ENCODE data around the gene PLA2G4F.

Gene PLA2G4F

DNA sequence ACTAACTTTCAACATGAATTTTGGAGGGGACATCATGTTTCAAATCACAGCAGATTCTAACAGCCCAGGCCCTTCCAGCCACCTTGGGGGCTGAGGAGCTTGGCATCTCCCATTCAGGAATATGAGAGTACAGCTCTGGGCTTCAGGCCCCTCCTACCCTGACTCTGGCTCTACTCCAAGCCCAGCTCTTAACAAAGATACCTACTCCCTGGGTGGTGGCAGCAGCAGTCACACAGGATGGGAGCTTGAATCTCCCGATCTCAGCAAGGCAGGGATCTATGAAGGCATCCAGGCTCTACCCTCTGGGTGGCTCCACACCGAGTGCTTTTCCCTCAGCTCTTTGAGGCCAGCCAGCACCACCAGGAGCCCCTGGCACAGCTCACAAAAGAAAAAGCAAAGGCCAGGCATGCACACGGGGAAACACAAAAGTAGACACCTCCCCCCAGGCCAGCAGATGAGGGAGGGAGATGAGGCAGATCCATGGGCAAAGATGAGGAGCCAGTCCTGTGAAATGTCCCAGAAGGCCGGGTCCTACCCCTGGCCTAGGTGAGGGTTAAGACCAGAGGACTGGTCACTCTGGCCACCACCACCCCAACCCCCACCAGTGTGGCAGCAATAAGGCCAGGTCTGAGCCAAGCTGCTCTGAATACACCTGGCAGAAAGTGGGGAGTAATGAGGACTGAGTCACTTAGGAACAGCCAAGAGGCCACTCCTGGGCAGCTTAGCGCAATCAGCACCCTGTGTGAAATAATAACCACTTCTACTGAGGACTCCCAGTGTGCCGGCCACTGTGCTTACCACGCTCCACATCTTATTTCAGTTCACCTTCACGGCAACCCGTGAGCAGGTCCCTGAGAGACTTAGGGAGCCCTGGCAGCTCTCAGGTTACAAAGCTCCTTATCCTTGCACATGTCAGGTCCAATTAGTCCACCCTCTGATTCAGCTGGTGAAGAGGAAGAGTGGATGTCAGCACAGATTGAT lies 24.3 kb downstream of the PLA2G4F start:
- H3K4me3 ChIP-seq (ENCODE audit: low read depth, low read length): no peak overlapping the region
- TF ChIP-seq, protein P1, sequence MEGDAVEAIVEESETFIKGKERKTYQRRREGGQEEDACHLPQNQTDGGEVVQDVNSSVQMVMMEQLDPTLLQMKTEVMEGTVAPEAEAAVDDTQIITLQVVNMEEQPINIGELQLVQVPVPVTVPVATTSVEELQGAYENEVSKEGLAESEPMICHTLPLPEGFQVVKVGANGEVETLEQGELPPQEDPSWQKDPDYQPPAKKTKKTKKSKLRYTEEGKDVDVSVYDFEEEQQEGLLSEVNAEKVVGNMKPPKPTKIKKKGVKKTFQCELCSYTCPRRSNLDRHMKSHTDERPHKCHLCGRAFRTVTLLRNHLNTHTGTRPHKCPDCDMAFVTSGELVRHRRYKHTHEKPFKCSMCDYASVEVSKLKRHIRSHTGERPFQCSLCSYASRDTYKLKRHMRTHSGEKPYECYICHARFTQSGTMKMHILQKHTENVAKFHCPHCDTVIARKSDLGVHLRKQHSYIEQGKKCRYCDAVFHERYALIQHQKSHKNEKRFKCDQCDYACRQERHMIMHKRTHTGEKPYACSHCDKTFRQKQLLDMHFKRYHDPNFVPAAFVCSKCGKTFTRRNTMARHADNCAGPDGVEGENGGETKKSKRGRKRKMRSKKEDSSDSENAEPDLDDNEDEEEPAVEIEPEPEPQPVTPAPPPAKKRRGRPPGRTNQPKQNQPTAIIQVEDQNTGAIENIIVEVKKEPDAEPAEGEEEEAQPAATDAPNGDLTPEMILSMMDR (IDR thresholded peaks at IDR 0.05; ENCODE audit: low read depth, low read length): no peak

DNA sequence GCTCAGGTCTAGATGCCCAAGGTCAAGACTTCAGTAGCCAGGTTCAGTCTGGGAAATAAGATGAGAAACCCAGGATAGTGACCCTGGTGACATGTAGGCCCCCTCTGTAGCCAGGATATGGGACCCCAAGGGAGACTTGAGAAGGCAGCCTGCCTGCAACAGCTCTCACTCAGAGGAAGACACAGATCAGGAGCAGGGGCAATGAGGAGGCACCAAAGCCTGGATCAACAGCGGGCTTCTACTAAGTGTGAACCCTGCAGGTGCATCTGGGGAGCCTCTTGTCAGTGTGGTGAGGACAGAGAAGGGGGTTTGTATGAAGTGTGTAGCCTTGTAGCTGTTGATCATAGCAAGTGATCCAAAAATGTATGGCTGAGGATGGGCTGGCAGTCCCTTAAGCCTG lies 25.4 kb downstream of the PLA2G4F start:
- TF ChIP-seq, protein P1 (IDR thresholded peaks at IDR 0.05; ENCODE audit: low read depth, low read length): no peak
- no peak overlapping the region for H3K4me3 ChIP-seq (ENCODE audit: low read depth, low read length)

DNA sequence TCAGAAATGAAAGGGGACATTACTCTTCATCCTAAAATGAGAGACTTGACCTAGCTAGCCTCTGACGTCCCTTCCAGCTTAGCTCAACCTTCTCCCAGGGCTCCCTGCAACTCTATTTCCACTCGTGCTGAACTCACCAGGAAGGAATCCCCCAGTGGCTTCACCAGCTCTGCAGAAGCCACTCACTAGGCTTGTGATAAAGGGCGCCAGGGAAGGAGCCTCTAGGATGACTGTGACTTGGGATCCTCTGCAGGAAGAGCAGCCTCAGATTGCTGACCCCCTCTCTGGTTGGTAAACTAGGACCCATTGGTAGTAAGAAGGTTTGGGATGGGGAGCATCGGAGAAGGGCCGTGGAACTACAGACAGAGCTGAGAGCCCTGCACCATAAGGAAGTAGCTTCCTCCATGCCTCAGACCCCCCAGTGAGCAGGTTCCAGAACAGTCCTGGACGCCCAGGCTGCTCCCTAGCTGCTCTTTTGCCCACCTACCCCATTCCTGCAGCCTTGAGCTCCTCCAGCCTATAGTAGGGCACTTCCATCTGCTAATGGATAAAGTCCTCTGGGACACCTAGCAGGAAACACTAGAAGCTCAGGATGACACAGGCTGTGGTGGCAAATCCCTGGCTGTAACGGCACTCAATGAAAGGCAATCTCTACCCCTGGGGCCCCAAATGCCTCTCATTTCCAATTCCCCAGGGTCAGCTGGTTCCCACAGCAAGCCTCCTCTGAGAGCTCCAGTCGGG lies 26.0 kb downstream of the PLA2G4F start:
- H3K4me3 ChIP-seq (ENCODE audit: low read depth, low read length): no peak overlapping the region
- TF ChIP-seq, protein P1 (IDR thresholded peaks at IDR 0.05; ENCODE audit: low read depth, low read length): no peak

DNA sequence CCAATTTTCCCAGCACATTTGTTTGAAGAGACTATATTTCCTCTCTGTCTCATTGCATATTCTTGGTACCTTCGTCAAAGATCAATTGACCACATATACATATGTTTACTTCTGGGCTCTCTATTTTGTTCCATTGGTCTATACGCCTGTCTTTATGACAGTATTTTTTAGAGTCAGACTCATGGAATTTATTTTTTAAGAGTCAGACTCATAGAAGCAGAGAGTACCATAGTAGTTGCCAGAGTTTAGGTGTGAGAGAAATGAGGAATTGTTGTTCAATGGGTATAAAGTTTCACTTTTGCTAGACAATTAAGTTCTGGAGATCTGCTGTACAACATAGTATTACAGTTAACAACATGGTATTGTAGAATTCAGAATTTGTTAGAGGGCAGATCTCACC lies 27.1 kb downstream of the PLA2G4F start:
- TF ChIP-seq, protein P1 (IDR thresholded peaks at IDR 0.05; ENCODE audit: low read depth, low read length): no peak
- H3K4me3 ChIP-seq (ENCODE audit: low read depth, low read length): no peak overlapping the region

DNA sequence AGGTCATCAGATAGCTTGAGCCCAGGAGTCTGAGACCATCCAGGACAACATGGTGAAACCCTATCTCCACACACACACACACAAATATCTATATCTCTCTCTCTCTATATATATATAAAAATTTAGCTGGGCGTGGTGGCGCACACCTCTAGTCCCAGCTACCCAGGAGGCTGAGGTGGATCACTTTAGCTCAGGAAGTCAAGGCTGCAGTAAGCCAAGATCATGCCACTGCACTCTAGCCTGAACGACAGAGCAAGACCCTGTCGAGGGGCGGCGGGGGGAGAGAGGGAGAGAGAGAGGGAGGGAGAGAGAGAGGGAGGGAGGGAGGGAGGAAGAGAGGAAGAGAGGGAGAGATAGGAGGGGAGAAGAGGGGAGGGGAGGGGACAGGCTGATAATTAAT lies 28.0 kb downstream of the PLA2G4F start:
- TF ChIP-seq, protein P1 (IDR thresholded peaks at IDR 0.05; ENCODE audit: low read depth, low read length): no peak
- no peak overlapping the region for H3K4me3 ChIP-seq (ENCODE audit: low read depth, low read length)

DNA sequence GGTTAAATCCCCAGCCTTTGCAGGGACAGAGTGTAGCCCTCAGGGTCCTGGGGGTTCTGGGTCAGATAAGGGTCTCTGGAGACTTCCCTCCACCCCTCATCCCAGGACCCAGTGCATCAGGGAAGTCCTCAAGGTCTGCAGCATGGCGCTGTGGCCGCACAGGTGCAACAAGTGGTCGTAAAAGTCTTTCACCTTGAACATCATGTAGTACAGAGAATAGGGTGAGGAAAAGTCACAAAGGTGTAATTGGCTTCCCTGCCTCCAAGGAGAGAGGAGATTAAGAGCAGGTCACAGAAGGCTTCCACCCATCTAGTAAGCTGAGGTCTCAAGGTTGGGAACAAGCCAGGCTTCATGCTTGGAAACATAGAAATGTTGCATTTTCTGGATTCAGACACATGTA lies 32.9 kb downstream of the PLA2G4F start:
- H3K4me3 ChIP-seq (ENCODE audit: low read depth, low read length): no peak overlapping the region
- TF ChIP-seq, protein P1 (IDR thresholded peaks at IDR 0.05; ENCODE audit: low read depth, low read length): no peak

DNA sequence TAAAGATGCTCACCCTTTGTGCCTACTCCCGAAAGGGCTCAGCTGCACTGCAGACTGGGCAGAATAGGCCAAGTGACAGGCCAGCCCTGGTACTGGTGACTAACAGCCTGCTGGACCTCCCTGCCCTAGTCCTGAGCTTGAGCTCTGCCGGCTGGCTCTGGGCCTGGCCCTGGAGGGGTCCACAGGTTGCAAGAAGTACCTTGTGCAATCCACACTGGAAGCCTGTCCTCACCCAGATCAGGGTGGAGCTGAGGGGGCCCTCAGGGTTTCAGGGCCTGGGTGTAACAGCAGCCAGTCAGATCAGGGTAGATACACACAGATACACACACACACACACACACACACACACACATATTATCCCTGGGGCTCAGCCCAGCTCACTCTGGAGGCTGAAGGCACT lies 34.8 kb downstream of the PLA2G4F start:
- H3K4me3 ChIP-seq (ENCODE audit: low read depth, low read length): no peak overlapping the region
- TF ChIP-seq, protein P1 (IDR thresholded peaks at IDR 0.05; ENCODE audit: low read depth, low read length): no peak

Measured in WI38 (cell line).